Endothelial cell of umbilical vein (primary cell): ENCODE results near the gene TRAPPC2. TPM values are rescaled to one million over a fixed set of nuclear protein-coding genes. Genes with fewer than 3 reads are reported as not detected.

ENCODE experiments used
- BruUV-seq: library from RNA; stranded (reverse); fragments of 400-500 nt; replicated peaks from 2 replicates; lab custom pipeline; 2021; lab: Mats Ljungman, UMichigan
- CTCF ChIA-PET: fragments of 300-600, 350-600 bp; sonication (Branson Sonifier 250); formaldehyde crosslinking; loops from one replicate; lab custom pipeline; 2021; ENCODE audit warnings: antibody characterized with exemption, inconsistent platforms; lab: Charles Lee
- POLR2A ChIA-PET: fragments of 300-600, 350-600 bp; sonication (Branson Sonifier 250); formaldehyde crosslinking; loops from one replicate; lab custom pipeline; 2021; ENCODE audit warnings: antibody characterized with exemption, inconsistent platforms; lab: Charles Lee
- DNase-seq: peaks from one replicate; pipeline ENCODE4 v3.0.0-alpha.2; 2011; ENCODE audit warnings: low read depth, low spot score
- FAIRE-seq: peaks from 2 replicates; lab custom pipeline; 2011; peaks lifted over from hg19 to GRCh38; lab: Jason Lieb, UNC
- H2AFZ ChIP-seq: 2 replicates; pipeline ENCODE4 v1.6.0; 2012; ENCODE audit warnings: low read depth, low read length, control low read depth, inconsistent platforms
- H3K27ac ChIP-seq: 2 replicates; pipeline ENCODE4 v1.5.1; 2011; ENCODE audit warnings: low read depth, mild to moderate bottlenecking, control low read depth, low read length, moderate library complexity; ENCODE audit not compliant: insufficient read depth
- H3K27me3 ChIP-seq, 2 experiments: 2 replicates each; pipeline versions ENCODE4 v1.6.0 to v1.6.1; 2011; ENCODE audit warnings: low read length in 2 of 2, mixed read lengths in 1 of 2; ENCODE audit not compliant: control insufficient read depth in 2 of 2, insufficient read depth in 2 of 2
- H3K36me3 ChIP-seq, 2 experiments: 2 replicates in 1 of 2; 3 replicates in 1 of 2; pipeline ENCODE4 v1.5.1; 2011; ENCODE audit warnings: low read length in 2 of 2, mild to moderate bottlenecking in 1 of 2, moderate library complexity in 1 of 2; ENCODE audit not compliant: control insufficient read depth in 2 of 2, insufficient read depth in 2 of 2; ENCODE audit errors: extremely low read depth in 1 of 2
- H3K4me1 ChIP-seq: 3 replicates; pipeline ENCODE4 v1.5.1; 2011; ENCODE audit warnings: mild to moderate bottlenecking, low read length; ENCODE audit not compliant: control insufficient read depth, insufficient read depth; ENCODE audit errors: extremely low read depth
- H3K4me2 ChIP-seq: 2 replicates; pipeline ENCODE4 v1.6.1; 2011; ENCODE audit warnings: low read length, control low read depth, mixed read lengths; ENCODE audit not compliant: insufficient read depth
- H3K4me3 ChIP-seq, 3 experiments: fragments of 200-600 bp in 1 of 3; sonication (generic), shearing (Covaris generic) in 1 of 3; replicated peaks in 1 of 3; 2 replicates each; pipeline ENCODE4 v1.5.1; 2011 to 2016; ENCODE audit warnings: control low read depth in 3 of 3, low read length in 3 of 3, mild to moderate bottlenecking in 2 of 3, inconsistent platforms in 1 of 3, low read depth in 1 of 3, moderate library complexity in 1 of 3; ENCODE audit not compliant: insufficient read depth in 1 of 3
- H3K79me2 ChIP-seq: 2 replicates; pipeline ENCODE4 v1.6.0; 2012; ENCODE audit warnings: low read length, inconsistent platforms; ENCODE audit not compliant: control insufficient read depth, insufficient read depth
- H3K9ac ChIP-seq: replicated peaks from 2 replicates; pipeline ENCODE3; 2011; ENCODE audit warnings: low read length, control low read depth; ENCODE audit not compliant: insufficient read depth; ENCODE audit errors: extremely low read depth
- H3K9me1 ChIP-seq: replicated peaks from 3 replicates; pipeline ENCODE4 v1.6.0; 2011; ENCODE audit warnings: mild to moderate bottlenecking, low read length; ENCODE audit not compliant: control insufficient read depth, insufficient read depth; ENCODE audit errors: extremely low read depth
- H3K9me3 ChIP-seq: replicated peaks from 2 replicates; pipeline ENCODE4 v1.5.1; 2012; ENCODE audit warnings: low read length, inconsistent platforms; ENCODE audit not compliant: control insufficient read depth, insufficient read depth
- H4K20me1 ChIP-seq: replicated peaks from 2 replicates; pipeline ENCODE3; 2011; ENCODE audit warnings: mild to moderate bottlenecking, low read length; ENCODE audit not compliant: control insufficient read depth, insufficient read depth; ENCODE audit errors: extremely low read depth
- FOS ChIP-seq: IDR thresholded peaks from 2 replicates; pipeline ENCODE4 v1.6.1; 2011; ENCODE audit warnings: mild to moderate bottlenecking, low read length, moderate library complexity, borderline replicate concordance; ENCODE audit not compliant: insufficient read depth
- GATA2 ChIP-seq: IDR thresholded peaks from 2 replicates; pipeline ENCODE4 v1.7.0; 2011; ENCODE audit warnings: low read depth, mild to moderate bottlenecking, moderate library complexity, mixed read lengths, low read length; ENCODE audit not compliant: insufficient read length, insufficient read depth
- JUN ChIP-seq: IDR thresholded peaks from 2 replicates; pipeline ENCODE4 v1.6.1; 2011; ENCODE audit warnings: borderline replicate concordance, low read depth; ENCODE audit not compliant: insufficient read length, insufficient read depth
- MAX ChIP-seq: IDR thresholded peaks from 2 replicates; pipeline ENCODE4 v1.6.1; 2011; ENCODE audit not compliant: insufficient read depth, insufficient read length
- MYC ChIP-seq: IDR thresholded peaks from one replicate; pipeline ENCODE4 v1.6.1; 2011; ENCODE audit warnings: mild to moderate bottlenecking, low read depth, low read length
- POLR2AphosphoS5 ChIP-seq: IDR thresholded peaks from 2 replicates; pipeline ENCODE4 v1.6.1; 2012; ENCODE audit warnings: low read depth, mild to moderate bottlenecking, control low read depth, low read length, moderate library complexity; ENCODE audit not compliant: insufficient read depth
- dilution Hi-C: fragments of 300-500 bp; cut with MboI; formaldehyde crosslinking; loops from one replicate; pipeline ENCODE4 v1.15.0; 2019; ENCODE audit warnings: low sequenced_read_pairs; ENCODE audit not compliant: extremely low pct_ligation_motif_present
- intact Hi-C: fragments of 100-400 bp; cut with micrococcal nuclease; formaldehyde crosslinking; loops from one replicate; pipeline ENCODE4 v1.10.0; 2022
- polyA plus RNA-seq, 4 experiments: library from polyadenylated mRNA; depleted of rRNA in 3 of 4; stranded (reverse) in 3 of 4; unstranded in 1 of 4; fragments of >200 nt; gene quantifications; 2 replicates each; pipeline versions ENCODE4 v1.2.1 to v1.2.3, GENCODE V29; 2011 to 2012; ENCODE audit warnings: missing spikeins in 1 of 4
- total RNA-seq: library from RNA; stranded (reverse); gene quantifications from 2 replicates; pipeline ENCODE4 v1.2.3, GENCODE V29; 2021

TRAPPC2 gene
- total and polyA plus RNA-seq, 2 donors (not counting 3 experiments of a cell fraction or from before 2014, with no cell fraction given), result 6.6 to 13.0 TPM

GRCh38 chrX:13764281-13764680 lies 29.9 kb upstream of the TRAPPC2 start:
- BruUV-seq, result no TSS peak
- Histone ChIP-seq H3K9me3 (no peaks in the 10 kb centered on the region), H3K36me3 (peaks cover 1 to 2% of the 10 kb centered on the region in 2 experiments), H3K9me1 (no peaks in the 10 kb centered on the region), H3K9ac (no peak overlapping the region), H3K79me2 (no peaks in the 10 kb centered on the region), H3K27ac (no peak overlapping the region), H3K4me3 (no peak overlapping the region), H2AFZ (no peak overlapping the region), H3K27me3 (no peaks in the 10 kb centered on the region), H4K20me1 (no peaks in the 10 kb centered on the region), H3K4me1 (no peaks in the 10 kb centered on the region), H3K4me2 (no peak overlapping the region)
- FAIRE-seq, result peak; percentile 72
- DNase-seq, result no peak
- intact Hi-C loops (no loop called here), dilution Hi-C loops (no loop called here)
- ChIA-PET POLR2A (no interaction called here), CTCF (no interaction called here)
- no peak for TF ChIP-seq MAX

- no peaks in the 10 kb centered on the region for H3K4me1 ChIP-seq
- no peak overlapping the region for H3K27ac ChIP-seq
- H3K9ac ChIP-seq, result no peak overlapping the region
- H3K9me3 ChIP-seq, result no peaks in the 10 kb centered on the region
- H2AFZ ChIP-seq, result no peak overlapping the region
- dilution Hi-C loops (no loop called here), intact Hi-C loops (no loop called here)
- no peaks in the 10 kb centered on the region for H3K9me1 ChIP-seq
- no peak for FAIRE-seq
- no peak for DNase-seq
- no peaks in the 10 kb centered on the region for H3K79me2 ChIP-seq
- CTCF ChIA-PET, result interaction anchor here (1.5 kb wide), 1 partner anchor 13 kb away, joined by 5 read pairs; no protein-coding TSS in a partner anchor
- H3K36me3 ChIP-seq, result peaks cover 0 to 2% of the 10 kb centered on the region in 2 experiments
- TF ChIP-seq POLR2AphosphoS5 (no peak), GATA2 (no peak), MAX (no peak), MYC (no peak), FOS (no peak), JUN (no peak)
- POLR2A ChIA-PET, result no interaction called here
- BruUV-seq, result no TSS peak
- no peak overlapping the region for H3K4me2 ChIP-seq
- H4K20me1 ChIP-seq, result no peaks in the 10 kb centered on the region
- no peaks in the 10 kb centered on the region for H3K27me3 ChIP-seq
- H3K4me3 ChIP-seq, result no peak overlapping the region
These were observed 29.1 kb upstream of the TRAPPC2 start for GRCh38 chrX:13763489-13763888.
